ENCODE data around the gene EDRF1.

DNA sequence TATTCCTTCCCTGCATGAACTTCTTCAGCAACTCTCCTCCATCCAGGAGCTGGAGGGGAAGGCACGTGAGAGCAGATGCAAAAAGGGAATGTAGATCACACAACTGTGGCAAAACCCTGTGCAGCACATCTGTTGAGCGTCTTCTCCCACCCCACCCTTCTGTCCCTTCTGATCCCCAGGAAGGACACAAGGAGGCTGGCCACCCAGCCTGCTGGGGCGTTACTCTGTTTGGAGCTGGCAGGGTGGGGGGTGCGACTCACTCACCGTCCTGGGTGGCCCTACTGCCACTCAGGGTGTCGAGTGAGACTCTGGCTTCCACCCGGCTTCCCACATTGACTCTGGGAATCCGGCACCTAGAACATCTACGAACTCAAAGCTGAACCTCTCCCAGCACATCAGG lies 66.3 kb downstream of the EDRF1 start:
- TF ChIP-seq BCL11A (IDR thresholded peaks at IDR 0.05; ENCODE audit: low read depth in 2 of 2, low read length in 2 of 2) (no peak), BACH1 (IDR thresholded peaks at IDR 0.05; ENCODE audit: low read length) (no peak), ZNF274 (IDR thresholded peaks at IDR 0.05; ENCODE audit: borderline replicate concordance, extremely low read depth, low read length) (no peak), RFX5 (IDR thresholded peaks at IDR 0.05; ENCODE audit: borderline replicate concordance, low read depth, low read length) (no peak), POLR2A (IDR thresholded peaks at IDR 0.05; ENCODE audit: control extremely low read depth in 1 of 2, low read depth in 2 of 2, low read length in 2 of 2) (no peak)
- TF ChIP-seq, protein P1, sequence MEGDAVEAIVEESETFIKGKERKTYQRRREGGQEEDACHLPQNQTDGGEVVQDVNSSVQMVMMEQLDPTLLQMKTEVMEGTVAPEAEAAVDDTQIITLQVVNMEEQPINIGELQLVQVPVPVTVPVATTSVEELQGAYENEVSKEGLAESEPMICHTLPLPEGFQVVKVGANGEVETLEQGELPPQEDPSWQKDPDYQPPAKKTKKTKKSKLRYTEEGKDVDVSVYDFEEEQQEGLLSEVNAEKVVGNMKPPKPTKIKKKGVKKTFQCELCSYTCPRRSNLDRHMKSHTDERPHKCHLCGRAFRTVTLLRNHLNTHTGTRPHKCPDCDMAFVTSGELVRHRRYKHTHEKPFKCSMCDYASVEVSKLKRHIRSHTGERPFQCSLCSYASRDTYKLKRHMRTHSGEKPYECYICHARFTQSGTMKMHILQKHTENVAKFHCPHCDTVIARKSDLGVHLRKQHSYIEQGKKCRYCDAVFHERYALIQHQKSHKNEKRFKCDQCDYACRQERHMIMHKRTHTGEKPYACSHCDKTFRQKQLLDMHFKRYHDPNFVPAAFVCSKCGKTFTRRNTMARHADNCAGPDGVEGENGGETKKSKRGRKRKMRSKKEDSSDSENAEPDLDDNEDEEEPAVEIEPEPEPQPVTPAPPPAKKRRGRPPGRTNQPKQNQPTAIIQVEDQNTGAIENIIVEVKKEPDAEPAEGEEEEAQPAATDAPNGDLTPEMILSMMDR (IDR thresholded peaks at IDR 0.05; ENCODE audit: control extremely low read depth in 1 of 3, insufficient read depth in 1 of 3, low read depth in 1 of 3, low read length in 3 of 3) = no peak
